ENCODE measurements around the gene CDON.

Gene CDON

GRCh38 chr11:125941619-125942611 lies 120.8 kb downstream of the CDON start:
- DNase-seq, result peak; percentile 33

- DNase-seq, result no peak
These were observed 121.4 kb downstream of the CDON start for GRCh38 chr11:125941267-125941618.

- no peak for DNase-seq
These were observed 122.5 kb downstream of the CDON start for GRCh38 chr11:125940145-125940544.

GRCh38 chr11:125939081-125939521 lies 123.6 kb downstream of the CDON start:
- DNase-seq, result no peak

GRCh38 chr11:125938418-125938817 lies 124.2 kb downstream of the CDON start:
- no peak for DNase-seq

GRCh38 chr11:125935618-125936199 lies 127.0 kb downstream of the CDON start:
- DNase-seq, result peak; percentile 21

- no peak for DNase-seq
These were observed 127.6 kb downstream of the CDON start for GRCh38 chr11:125935056-125935455.

GRCh38 chr11:125934473-125934872 lies 128.2 kb downstream of the CDON start:
- DNase-seq, result no peak

- no peak for DNase-seq
These were observed 129.4 kb downstream of the CDON start for GRCh38 chr11:125933030-125933813.

- no peak for DNase-seq
These were observed 130.4 kb downstream of the CDON start for GRCh38 chr11:125932301-125932700.

GRCh38 chr11:125931668-125932067 lies 131.0 kb downstream of the CDON start:
- no peak for DNase-seq

GRCh38 chr11:125931116-125931515 lies 131.6 kb downstream of the CDON start:
- no peak for DNase-seq

GRCh38 chr11:125930076-125930450 lies 132.6 kb downstream of the CDON start:
- no peak for DNase-seq

GRCh38 chr11:125929445-125930075 lies 133.1 kb downstream of the CDON start:
- no peak for DNase-seq

- no peak for DNase-seq
These were observed 136.0 kb downstream of the CDON start for GRCh38 chr11:125926682-125927081.

GRCh38 chr11:125925804-125926203 lies 136.9 kb downstream of the CDON start:
- DNase-seq, result no peak

GRCh38 chr11:125925247-125925740 lies 137.4 kb downstream of the CDON start:
- no peak for DNase-seq

- DNase-seq, result no peak
These were observed 138.2 kb downstream of the CDON start for GRCh38 chr11:125924384-125925007.

GRCh38 chr11:125923633-125924032 lies 139.0 kb downstream of the CDON start:
- DNase-seq, result no peak

- peak; percentile 71 for DNase-seq
These were observed 139.6 kb downstream of the CDON start for GRCh38 chr11:125923012-125923579.

- DNase-seq, result no peak
These were observed 140.5 kb downstream of the CDON start for GRCh38 chr11:125922156-125922555.

- DNase-seq, result no peak
These were observed 141.6 kb downstream of the CDON start for GRCh38 chr11:125921042-125921441.
